H1 (cell line): ENCODE measurements around the gene CBLB. TPM values are rescaled to one million over a fixed set of nuclear protein-coding genes. Genes with fewer than 3 reads are reported as not detected.

Source experiments
- CTCF ChIA-PET: fragments of 300-600 bp; sonication (Branson Sonifier 250); formaldehyde crosslinking; loops from one replicate; lab custom pipeline; 2021; ENCODE audit not compliant: partially characterized antibody; lab: Charles Lee
- POLR2A ChIA-PET: fragments of 300-600 bp; sonication (Branson Sonifier 250); formaldehyde crosslinking; loops from one replicate; lab custom pipeline; 2021; ENCODE audit warnings: inconsistent platforms; ENCODE audit not compliant: partially characterized antibody; lab: Charles Lee
- DNase-seq, 2 experiments: peaks; one replicate each; pipeline versions ENCODE4 v3.0.0 to v3.0.0-alpha.2; 2010 to 2022; ENCODE audit warnings: low spot score in 2 of 2, low read depth in 1 of 2, mixed read lengths in 1 of 2
- FAIRE-seq: peaks from 2 replicates; lab custom pipeline; 2011; peaks lifted over from hg19 to GRCh38; lab: Jason Lieb, UNC
- H2AFZ ChIP-seq: 2 replicates; pipeline ENCODE4 v1.8.1; 2012; ENCODE audit warnings: low read length, inconsistent platforms
- H2AK5ac ChIP-seq: 2 replicates; pipeline ENCODE4 v1.6.1; 2013; ENCODE audit warnings: low read depth, low read length
- H2BK120ac ChIP-seq: replicated peaks from 2 replicates; pipeline ENCODE3; 2013; ENCODE audit warnings: low read depth, low read length, inconsistent platforms
- H2BK12ac ChIP-seq: 2 replicates; pipeline ENCODE4 v1.6.1; 2013; ENCODE audit warnings: low read depth, low read length
- H2BK15ac ChIP-seq: 2 replicates; pipeline ENCODE4 v1.6.1; 2013; ENCODE audit warnings: low read length
- H2BK20ac ChIP-seq: 2 replicates; pipeline ENCODE4 v1.6.1; 2013; ENCODE audit warnings: low read length
- H2BK5ac ChIP-seq: 2 replicates; pipeline ENCODE4 v1.6.1; 2013; ENCODE audit warnings: low read depth, low read length
- H3K14ac ChIP-seq: 2 replicates; pipeline ENCODE4 v1.6.1; 2013; ENCODE audit warnings: inconsistent platforms; ENCODE audit not compliant: insufficient read length
- H3K18ac ChIP-seq: 2 replicates; pipeline ENCODE4 v1.6.1; 2013; ENCODE audit warnings: low read length; ENCODE audit errors: extremely low read depth
- H3K23ac ChIP-seq: 2 replicates; pipeline ENCODE4 v1.6.1; 2013; ENCODE audit warnings: inconsistent platforms; ENCODE audit not compliant: insufficient read length
- H3K23me2 ChIP-seq: 2 replicates; pipeline ENCODE4 v1.6.1; 2013; ENCODE audit warnings: low read depth, low read length
- H3K27ac ChIP-seq: 2 replicates; pipeline ENCODE4 v1.6.1; 2011; ENCODE audit warnings: low read depth, low read length, inconsistent platforms
- H3K27me3 ChIP-seq, 4 experiments: replicated peaks in 1 of 4; 1 replicate in 1 of 4; 2 replicates in 3 of 4; pipeline versions ENCODE4 v1.6.1 to v1.8.1; 2011 to 2013; ENCODE audit warnings: low read length in 3 of 4, mild to moderate bottlenecking in 3 of 4, inconsistent platforms in 2 of 4, mixed read lengths in 2 of 4, moderate library complexity in 1 of 4; ENCODE audit not compliant: control insufficient read depth in 3 of 4, insufficient read depth in 3 of 4; ENCODE audit errors: extremely low read depth in 1 of 4
- H3K36me3 ChIP-seq, 4 experiments: 2 replicates each; pipeline versions ENCODE4 v1.6.1 to v1.8.1; 2011 to 2013; ENCODE audit warnings: mild to moderate bottlenecking in 4 of 4, low read length in 3 of 4, moderate library complexity in 2 of 4, control low read depth in 1 of 4, inconsistent platforms in 1 of 4; ENCODE audit not compliant: insufficient read depth in 4 of 4, control insufficient read depth in 2 of 4
- H3K4ac ChIP-seq: replicated peaks from 2 replicates; pipeline ENCODE3; 2013; ENCODE audit warnings: low read length, low read depth, mixed read lengths, inconsistent platforms; ENCODE audit not compliant: insufficient read length
- H3K4me1 ChIP-seq, 4 experiments: replicated peaks in 1 of 4; 1 replicate in 1 of 4; 2 replicates in 3 of 4; pipeline versions ENCODE4 v1.6.1 to v1.8.1; 2011 to 2013; ENCODE audit warnings: low read length in 3 of 4, inconsistent platforms in 2 of 4, mixed read lengths in 1 of 4; ENCODE audit not compliant: insufficient read depth in 4 of 4, control insufficient read depth in 3 of 4
- H3K4me2 ChIP-seq, 2 experiments: 2 replicates each; pipeline versions ENCODE4 v1.6.1 to v1.8.1; 2011 to 2013; ENCODE audit warnings: low read depth in 2 of 2, low read length in 2 of 2, control low read depth in 1 of 2, inconsistent platforms in 1 of 2, mild to moderate bottlenecking in 1 of 2; ENCODE audit not compliant: insufficient read depth in 1 of 2
- H3K4me3 ChIP-seq, 4 experiments: fragments of 200-600, 300-600 bp in 1 of 4; sonication (generic), shearing (Covaris generic), sonication (Bioruptor Twin) in 1 of 4; 2 replicates each; pipeline versions ENCODE4 v1.5.1 to v1.8.1; 2011 to 2016; ENCODE audit warnings: low read length in 4 of 4, low read depth in 3 of 4, control low read depth in 2 of 4, inconsistent platforms in 2 of 4, mild to moderate bottlenecking in 2 of 4, mixed read lengths in 1 of 4, moderate library complexity in 1 of 4; ENCODE audit not compliant: insufficient read depth in 2 of 4; ENCODE audit errors: extremely low read depth in 1 of 4
- H3K56ac ChIP-seq: replicated peaks from 2 replicates; pipeline ENCODE3; 2013; ENCODE audit warnings: low read depth, mild to moderate bottlenecking, mixed read lengths, low read length, inconsistent platforms; ENCODE audit not compliant: insufficient read length
- H3K79me1 ChIP-seq: 2 replicates; pipeline ENCODE4 v1.6.1; 2013; ENCODE audit warnings: low read depth, low read length, control low read depth
- H3K79me2 ChIP-seq, 2 experiments: 2 replicates each; pipeline versions ENCODE4 v1.6.1 to v1.8.1; 2012 to 2013; ENCODE audit warnings: low read length in 2 of 2, mild to moderate bottlenecking in 2 of 2, inconsistent platforms in 1 of 2; ENCODE audit not compliant: insufficient read depth in 2 of 2, control insufficient read depth in 1 of 2
- H3K9ac ChIP-seq, 4 experiments: replicated peaks in 1 of 4; 1 replicate in 1 of 4; 2 replicates in 3 of 4; pipeline versions ENCODE4 v1.6.1 to v1.8.1; 2011 to 2013; ENCODE audit warnings: low read depth in 3 of 4, low read length in 3 of 4, control low read depth in 2 of 4, mild to moderate bottlenecking in 2 of 4, moderate library complexity in 2 of 4, inconsistent platforms in 1 of 4; ENCODE audit errors: extremely low read depth in 1 of 4
- H3K9me3 ChIP-seq, 2 experiments: 2 replicates each; pipeline versions ENCODE4 v1.6.1 to v1.8.1; 2012 to 2013; ENCODE audit warnings: mild to moderate bottlenecking in 2 of 2, moderate library complexity in 2 of 2, control low read depth in 1 of 2, inconsistent platforms in 1 of 2, low read depth in 1 of 2, low read length in 1 of 2, mixed read lengths in 1 of 2; ENCODE audit not compliant: insufficient read depth in 2 of 2
- H4K20me1 ChIP-seq, 2 experiments: replicated peaks in 1 of 2; 2 replicates each; pipeline versions ENCODE3 to v1.8.1; 2011 to 2013; ENCODE audit warnings: inconsistent platforms in 2 of 2, low read length in 2 of 2, mild to moderate bottlenecking in 1 of 2; ENCODE audit not compliant: insufficient read depth in 2 of 2, control insufficient read depth in 1 of 2
- H4K5ac ChIP-seq: 2 replicates; pipeline ENCODE4 v1.6.1; 2013; ENCODE audit warnings: low read length, low read depth, mixed read lengths, inconsistent platforms; ENCODE audit not compliant: insufficient read length
- H4K8ac ChIP-seq: 2 replicates; pipeline ENCODE4 v1.8.0; 2013; ENCODE audit warnings: mild to moderate bottlenecking, moderate library complexity, low read length, inconsistent platforms; ENCODE audit not compliant: insufficient read depth; ENCODE audit errors: extremely low read depth
- H4K91ac ChIP-seq: replicated peaks from 2 replicates; pipeline ENCODE3; 2013; ENCODE audit warnings: low read length, mixed read lengths, inconsistent platforms; ENCODE audit not compliant: insufficient read length
- CREB1 ChIP-seq: IDR thresholded peaks from 2 replicates; pipeline ENCODE4 v1.6.1; 2012; ENCODE audit warnings: inconsistent platforms
- WGBS, 2 experiments: shearing (Covaris generic) in 1 of 2; methylation state at CpG; one replicate each; pipeline versions ENCODE4 v1.1.6 to v1.1.7; 2013 to 2015; ENCODE audit warnings: low lambda C conversion rate in 2 of 2, mixed read lengths in 2 of 2, inconsistent platforms in 1 of 2, low coverage in 1 of 2, missing lambda C conversion rate in 1 of 2; ENCODE audit not compliant: insufficient replicate concordance in 2 of 2, insufficient coverage in 1 of 2, insufficient read length in 1 of 2; ENCODE audit errors: extremely low coverage in 1 of 2, missing lambda C conversion rate in 1 of 2; 5-methylcytosine and 5-hydroxymethylcytosine counted together
- polyA plus RNA-seq, 7 experiments: library from polyadenylated mRNA; depleted of rRNA in 3 of 7; stranded (reverse) in 5 of 7; unstranded in 2 of 7; fragments of >200 nt in 5 of 7; fragments of 200-250 nt in 2 of 7; gene quantifications; 1 replicate in 5 of 7; 2 replicates in 1 of 7; 4 replicates in 1 of 7; pipeline versions ENCODE4 v1.2.1 to v1.2.3, GENCODE V29; 2011 to 2013; ENCODE audit warnings: missing spikeins in 2 of 7, mixed read lengths in 2 of 7
- total RNA-seq: library from RNA; stranded (reverse); fragmentation: NEBNext Ultra II Directional; extraction: Animal tissue kit (Norgen Biotek cat#: 25700); gene quantifications from 2 replicates; pipeline ENCODE4 v1.2.1, GENCODE V29; 2021
- TF ChIP-seq, protein P1 (sequence below): IDR thresholded peaks from 2 replicates; pipeline ENCODE4 v1.6.1; 2012; ENCODE audit warnings: inconsistent platforms

The CBLB gene
- total and polyA plus RNA-seq, 2 of the 8 experiments (the other 6 are each of a cell fraction or from before 2014, with no cell fraction given) = 14.5 to 26.0 TPM

DNA sequence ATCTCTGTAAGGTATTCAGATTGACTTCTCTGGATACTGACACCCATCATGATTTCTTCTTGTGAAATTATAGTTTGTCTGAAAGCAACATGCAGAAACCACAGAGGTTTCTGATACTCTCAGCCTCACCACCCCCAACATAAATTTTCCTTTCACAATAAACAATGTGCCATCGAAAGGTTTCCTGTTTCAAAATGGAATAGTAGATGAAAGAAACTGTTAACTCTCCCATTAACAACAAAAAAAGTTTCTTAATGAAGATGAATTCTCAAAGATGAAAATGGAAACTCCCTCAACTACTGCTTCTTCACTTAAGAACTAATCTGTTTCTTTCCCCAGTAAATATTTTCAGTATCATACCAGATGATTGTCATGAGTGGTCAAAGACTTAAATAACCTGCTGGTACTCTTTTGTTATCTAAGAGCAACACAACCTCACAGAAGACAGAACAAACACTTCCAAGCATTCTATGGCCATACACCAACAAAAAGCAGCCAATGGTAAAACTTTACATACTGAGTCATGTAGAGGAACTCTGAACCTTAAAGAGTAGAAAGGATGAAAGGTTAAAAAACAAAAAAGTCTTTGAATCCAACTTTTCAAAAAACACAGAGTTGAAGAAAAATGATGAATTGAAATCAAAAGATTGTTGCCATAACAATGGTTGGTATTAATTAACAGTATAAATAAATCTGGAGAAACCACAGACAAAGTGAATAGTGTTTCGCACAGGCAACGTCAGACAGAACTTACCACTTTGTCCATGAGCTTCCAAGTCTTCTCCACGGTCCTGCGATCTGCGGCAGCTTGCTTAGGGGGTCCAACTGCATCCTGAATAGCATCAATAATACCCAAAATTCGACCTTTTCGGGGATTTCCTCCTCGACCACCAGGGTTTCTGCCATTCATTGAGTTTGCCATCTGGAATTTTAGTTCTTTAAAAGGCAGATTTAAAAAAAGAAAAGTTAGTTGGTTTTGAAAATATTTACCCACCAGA lies 1.9 kb downstream of the CBLB start:
- no peak overlapping the region for H3K14ac ChIP-seq
- peaks cover 0 to 9% (median 3%) of the 10 kb centered on the region in 4 experiments; a peak in 4 of 7 replicates for H3K4me1 ChIP-seq
- no peak overlapping the region for H3K27ac ChIP-seq
- 61% methylated on average over 9 of the region's 9 CpGs; no CpG with 5 or more reads in 1 of the 2 experiments for WGBS, 2 experiments
- no peak overlapping the region for H2BK5ac ChIP-seq
- H2BK120ac ChIP-seq = no peak overlapping the region
- no peak overlapping the region for H2AFZ ChIP-seq
- H3K36me3 ChIP-seq = peaks cover 0 to 16% (median 0%) of the 10 kb centered on the region in 4 experiments; a peak in 3 of 8 replicates
- no peak overlapping the region for H3K18ac ChIP-seq
- no peaks in the 10 kb centered on the region for H3K79me1 ChIP-seq
- no peak overlapping the region for H4K8ac ChIP-seq
- H4K5ac ChIP-seq = no peak overlapping the region
- H3K23me2 ChIP-seq = peaks cover 4% of the 10 kb centered on the region; the same call in 1 of the 2 replicates
- no peak overlapping the region for H3K9ac ChIP-seq
- ChIA-PET CTCF (interaction anchor here (0.6 kb wide), 2 partner anchors 12 to 191 kb away, joined by 3 read pairs; no protein-coding TSS in a partner anchor), POLR2A (no interaction called here)
- H3K79me2 ChIP-seq = peaks cover 0 to 62% of the 10 kb centered on the region in 2 experiments; a peak in 3 of 4 replicates
- peak overlapping the region; percentile 75 to 90 for H3K4me2 ChIP-seq
- no peaks in the 10 kb centered on the region for H4K20me1 ChIP-seq
- H2AK5ac ChIP-seq = no peak overlapping the region; the same call in 1 of the 2 replicates
- H3K56ac ChIP-seq = no peak overlapping the region
- no peaks in the 10 kb centered on the region for H3K9me3 ChIP-seq
- no peak overlapping the region for H3K23ac ChIP-seq
- H4K91ac ChIP-seq = no peak overlapping the region
- FAIRE-seq = no peak
- peak overlapping the region; percentile 85 to 99 (median 94) for H3K4me3 ChIP-seq
- no peak for TF ChIP-seq CREB1
- TF ChIP-seq, protein P1, sequence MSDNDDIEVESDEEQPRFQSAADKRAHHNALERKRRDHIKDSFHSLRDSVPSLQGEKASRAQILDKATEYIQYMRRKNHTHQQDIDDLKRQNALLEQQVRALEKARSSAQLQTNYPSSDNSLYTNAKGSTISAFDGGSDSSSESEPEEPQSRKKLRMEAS = no peak
- no peak overlapping the region for H3K4ac ChIP-seq
- no peak for DNase-seq
- H2BK20ac ChIP-seq = no peak overlapping the region
- H2BK12ac ChIP-seq = no peak overlapping the region
- H2BK15ac ChIP-seq = no peak overlapping the region
- H3K27me3 ChIP-seq = no peaks in the 10 kb centered on the region
